Mucosa of stomach (tissue), 1 donor: ENCODE data around the gene SLC6A6.

Experiments
- H3K27me3 ChIP-seq: one replicate; pipeline ENCODE4 v1.7.0; 2013; ENCODE audit warnings: mild to moderate bottlenecking, low read length; ENCODE audit not compliant: control insufficient read depth, insufficient read depth
- H3K36me3 ChIP-seq: one replicate; pipeline ENCODE4 v1.7.0; 2013; ENCODE audit warnings: low read length; ENCODE audit not compliant: control insufficient read depth, insufficient read depth
- H3K4me1 ChIP-seq: one replicate; pipeline ENCODE4 v1.7.0; 2013; ENCODE audit warnings: mild to moderate bottlenecking, low read length; ENCODE audit not compliant: control insufficient read depth, insufficient read depth
- H3K4me3 ChIP-seq: one replicate; pipeline ENCODE4 v1.7.0; 2013; ENCODE audit warnings: low read length
- H3K9ac ChIP-seq: one replicate; pipeline ENCODE4 v1.7.0; 2013; ENCODE audit warnings: mild to moderate bottlenecking, low read length, moderate library complexity
- H3K9me3 ChIP-seq: one replicate; pipeline ENCODE4 v1.7.0; 2013; ENCODE audit warnings: mild to moderate bottlenecking, low read length, moderate library complexity; ENCODE audit not compliant: control insufficient read depth
- donor health status: Pancreatic carcinoma.

SLC6A6 gene

DNA sequence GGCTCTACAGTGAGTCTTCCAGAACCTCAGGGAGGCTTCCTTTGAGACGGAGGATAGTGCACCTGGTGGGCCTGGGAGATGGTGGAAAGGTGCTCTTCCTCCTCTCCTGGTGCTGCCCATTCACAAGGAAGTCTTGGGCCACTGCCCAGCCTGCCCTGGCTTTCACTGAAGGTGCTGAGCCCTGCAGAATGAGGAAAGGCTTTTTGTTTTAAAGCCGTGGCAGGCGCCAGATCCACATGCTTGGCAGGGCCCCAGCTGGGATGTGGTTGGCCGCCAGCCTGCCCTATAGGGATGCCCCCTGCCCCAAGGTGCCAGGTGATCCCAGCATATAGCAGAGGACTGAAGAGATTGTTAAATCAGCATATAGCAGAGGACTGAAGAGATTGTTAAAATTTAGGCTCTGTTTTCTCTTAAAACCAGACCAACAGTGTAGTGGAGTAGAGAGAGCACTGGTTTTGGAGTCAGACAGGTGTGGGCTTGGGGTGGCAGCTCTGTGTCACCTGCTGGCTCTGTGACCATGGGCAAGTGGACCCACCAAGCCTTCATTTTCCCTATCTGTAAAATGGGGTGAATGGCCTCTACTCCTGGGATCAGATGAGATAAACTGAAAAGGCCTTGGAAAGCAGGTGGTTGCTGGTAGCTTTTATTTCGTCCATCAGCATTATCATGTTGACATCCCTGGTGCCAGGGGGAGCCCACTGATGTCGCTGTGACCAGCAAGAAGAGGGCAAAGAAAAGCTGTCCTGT, 53.3 kb downstream of the SLC6A6 start:
- Histone ChIP-seq H3K9me3 (no peaks in the 10 kb centered on the region), H3K4me1 (peaks cover 85% of the 10 kb centered on the region), H3K4me3 (no peak overlapping the region), H3K9ac (no peak overlapping the region), H3K36me3 (no peaks in the 10 kb centered on the region), H3K27me3 (no peaks in the 10 kb centered on the region)

DNA sequence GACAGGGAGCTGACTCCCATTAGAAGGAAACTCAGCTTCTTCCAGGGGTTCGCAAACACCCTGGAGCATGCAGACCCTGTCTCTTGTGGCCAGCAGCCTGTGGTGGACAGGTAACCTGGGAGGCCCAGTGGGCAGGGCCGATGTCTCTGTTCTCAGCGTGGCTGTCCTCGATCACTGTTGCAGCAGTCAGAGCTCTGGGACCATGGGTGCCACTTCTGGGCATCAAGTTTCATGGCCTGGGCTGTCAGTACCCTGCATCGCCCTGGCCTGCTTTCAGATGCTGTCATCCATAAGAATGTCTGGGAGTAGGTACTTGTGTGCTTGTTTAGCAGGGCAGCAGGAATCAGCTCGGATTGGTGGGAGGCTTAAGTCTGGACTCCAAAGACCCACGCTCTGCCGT, 54.4 kb downstream of the SLC6A6 start:
- peaks cover 88% of the 10 kb centered on the region for H3K4me1 ChIP-seq
- no peaks in the 10 kb centered on the region for H3K9me3 ChIP-seq
- H3K36me3 ChIP-seq, result no peaks in the 10 kb centered on the region
- H3K4me3 ChIP-seq, result no peak overlapping the region
- no peak overlapping the region for H3K9ac ChIP-seq
- no peaks in the 10 kb centered on the region for H3K27me3 ChIP-seq

- H3K4me3 ChIP-seq, result no peak overlapping the region
- peaks cover 82% of the 10 kb centered on the region for H3K4me1 ChIP-seq
- H3K36me3 ChIP-seq, result no peaks in the 10 kb centered on the region
- H3K9me3 ChIP-seq, result no peaks in the 10 kb centered on the region
- peak overlapping the region; percentile 17 for H3K9ac ChIP-seq
- no peaks in the 10 kb centered on the region for H3K27me3 ChIP-seq
Observed at GRCh38 chr3:14457481-14457880, 55.1 kb downstream of the SLC6A6 start.

DNA sequence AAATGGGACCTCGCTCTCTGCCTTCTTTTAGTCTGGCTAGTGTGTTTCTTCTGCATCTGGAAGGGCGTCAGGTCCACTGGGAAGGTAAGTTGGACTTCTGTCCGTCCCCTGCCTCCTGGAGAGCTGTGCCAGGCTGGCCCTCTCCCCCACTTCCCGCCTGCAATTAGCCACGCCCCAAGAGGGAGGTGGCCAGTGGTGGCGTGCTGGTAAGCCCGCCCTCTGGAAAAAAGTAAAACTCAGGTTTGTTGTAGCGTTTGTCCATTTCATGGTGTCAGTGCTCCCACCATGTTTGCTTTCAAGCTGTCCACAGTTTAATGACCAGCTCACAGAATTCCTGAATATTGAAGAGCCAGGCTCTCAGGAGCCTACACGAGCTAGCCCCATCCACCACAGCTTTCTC, 55.6 kb downstream of the SLC6A6 start:
- Histone ChIP-seq H3K36me3 (no peaks in the 10 kb centered on the region), H3K9me3 (no peaks in the 10 kb centered on the region), H3K9ac (peak overlapping the region; percentile 17), H3K27me3 (no peaks in the 10 kb centered on the region), H3K4me3 (peak overlapping the region; percentile 16), H3K4me1 (peaks cover 77% of the 10 kb centered on the region)

- H3K27me3 ChIP-seq, result no peaks in the 10 kb centered on the region
- H3K9ac ChIP-seq, result no peak overlapping the region
- H3K9me3 ChIP-seq, result no peaks in the 10 kb centered on the region
- no peaks in the 10 kb centered on the region for H3K36me3 ChIP-seq
- H3K4me1 ChIP-seq, result peaks cover 71% of the 10 kb centered on the region
- peak overlapping the region; percentile 16 for H3K4me3 ChIP-seq
Observed at GRCh38 chr3:14458434-14459275, 56.2 kb downstream of the SLC6A6 start.

- peaks cover 63% of the 10 kb centered on the region for H3K4me1 ChIP-seq
- no peaks in the 10 kb centered on the region for H3K9me3 ChIP-seq
- no peak overlapping the region for H3K9ac ChIP-seq
- no peaks in the 10 kb centered on the region for H3K27me3 ChIP-seq
- H3K4me3 ChIP-seq, result no peak overlapping the region
- H3K36me3 ChIP-seq, result no peaks in the 10 kb centered on the region
Observed at GRCh38 chr3:14459384-14459783, 57.0 kb downstream of the SLC6A6 start.

DNA sequence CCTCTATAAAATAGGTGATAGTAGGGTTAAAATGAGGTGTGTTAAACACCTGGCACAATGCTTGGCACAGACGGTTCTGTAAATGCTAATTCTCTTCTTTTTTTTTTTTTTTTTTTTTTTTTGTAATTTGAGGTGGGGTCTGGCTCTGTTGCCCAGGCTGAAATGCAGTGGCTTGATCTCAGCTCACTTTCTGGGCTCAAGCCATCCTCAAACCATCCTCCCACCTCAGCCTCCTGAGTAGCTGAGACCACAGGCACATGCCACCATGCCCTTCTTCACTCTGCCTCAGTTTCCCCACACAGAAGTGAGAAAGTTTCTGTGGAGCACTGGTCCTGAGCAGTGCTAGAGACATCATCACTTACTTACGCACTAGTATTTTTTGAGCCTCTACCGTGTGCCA, 57.4 kb downstream of the SLC6A6 start:
- H3K36me3 ChIP-seq, result no peaks in the 10 kb centered on the region
- peaks cover 59% of the 10 kb centered on the region for H3K4me1 ChIP-seq
- no peaks in the 10 kb centered on the region for H3K9me3 ChIP-seq
- no peak overlapping the region for H3K9ac ChIP-seq
- H3K4me3 ChIP-seq, result no peak overlapping the region
- no peaks in the 10 kb centered on the region for H3K27me3 ChIP-seq

DNA sequence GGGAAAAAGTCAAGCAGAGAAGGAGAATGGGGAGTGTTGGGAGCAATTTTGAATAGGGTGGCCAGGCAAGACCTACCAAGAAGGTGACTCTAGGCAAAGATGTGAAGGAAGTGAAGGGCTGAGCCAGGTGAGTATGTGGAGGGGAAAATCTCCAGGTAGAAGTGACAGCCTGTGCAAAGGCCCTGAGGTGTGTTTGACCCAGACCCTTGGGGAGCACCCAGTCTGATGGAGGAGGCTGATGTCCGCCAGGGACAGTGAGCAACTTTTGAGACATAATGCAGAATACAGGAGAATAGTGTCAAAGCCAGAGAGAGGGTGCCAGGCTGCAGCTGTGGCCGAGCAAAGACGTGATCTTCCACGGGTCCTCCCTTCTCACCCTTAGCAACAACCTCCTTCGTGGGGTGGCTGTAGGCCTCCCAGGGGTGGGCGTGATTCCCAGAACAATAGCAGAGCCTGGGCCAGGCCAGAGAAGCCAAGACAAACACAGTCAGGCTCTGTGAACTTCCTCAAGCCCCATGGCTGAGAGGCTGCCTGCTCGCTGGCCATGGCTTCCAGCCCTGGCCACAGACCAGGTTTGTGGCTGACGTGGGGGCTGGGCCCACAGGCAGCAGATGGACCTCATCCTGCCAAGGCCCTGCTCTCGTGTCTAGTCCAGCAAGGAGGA, 58.1 kb downstream of the SLC6A6 start:
- no peaks in the 10 kb centered on the region for H3K9me3 ChIP-seq
- no peaks in the 10 kb centered on the region for H3K36me3 ChIP-seq
- no peaks in the 10 kb centered on the region for H3K27me3 ChIP-seq
- peaks cover 52% of the 10 kb centered on the region for H3K4me1 ChIP-seq
- H3K4me3 ChIP-seq, result no peak overlapping the region
- peak overlapping the region; percentile 2 for H3K9ac ChIP-seq

DNA sequence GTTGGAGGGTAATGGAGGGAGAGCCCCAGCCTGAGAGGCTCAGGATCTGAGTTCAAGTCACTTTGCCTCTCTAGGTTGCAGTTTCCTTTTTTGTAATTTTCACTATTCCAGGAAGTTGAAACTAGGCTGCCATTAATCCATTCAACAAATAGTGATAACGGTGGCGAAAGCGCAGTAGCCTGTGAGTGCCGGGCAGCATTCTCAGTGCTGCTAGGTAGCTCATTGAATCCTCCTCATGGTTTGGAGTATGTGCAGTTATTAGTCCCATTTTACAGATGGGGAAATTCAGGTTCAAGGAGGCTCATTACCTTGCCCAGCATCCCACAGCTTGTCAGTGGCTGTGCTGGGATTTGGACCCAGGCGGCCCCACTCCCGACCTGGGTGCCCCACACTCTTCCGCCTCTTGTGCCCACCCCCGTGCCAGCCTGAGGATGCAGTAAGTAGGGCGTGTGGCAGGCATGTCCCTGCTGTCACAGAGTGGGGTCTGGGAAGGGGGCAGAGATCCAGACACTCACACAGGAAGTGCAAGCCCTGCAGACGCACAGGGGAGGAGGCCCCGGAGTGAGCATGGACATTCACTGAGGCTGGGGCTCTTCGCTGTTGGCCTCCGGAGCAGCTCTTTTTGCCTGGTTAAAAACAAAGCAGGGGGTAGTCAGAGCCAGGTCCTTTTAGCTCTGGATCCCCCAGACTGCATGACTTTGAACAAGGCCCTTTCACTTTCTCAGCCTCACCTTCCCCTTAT, 58.8 kb downstream of the SLC6A6 start:
- Histone ChIP-seq H3K36me3 (no peaks in the 10 kb centered on the region), H3K27me3 (no peaks in the 10 kb centered on the region), H3K9ac (peak overlapping the region; percentile 2), H3K9me3 (no peaks in the 10 kb centered on the region), H3K4me1 (peaks cover 45% of the 10 kb centered on the region), H3K4me3 (no peak overlapping the region)

DNA sequence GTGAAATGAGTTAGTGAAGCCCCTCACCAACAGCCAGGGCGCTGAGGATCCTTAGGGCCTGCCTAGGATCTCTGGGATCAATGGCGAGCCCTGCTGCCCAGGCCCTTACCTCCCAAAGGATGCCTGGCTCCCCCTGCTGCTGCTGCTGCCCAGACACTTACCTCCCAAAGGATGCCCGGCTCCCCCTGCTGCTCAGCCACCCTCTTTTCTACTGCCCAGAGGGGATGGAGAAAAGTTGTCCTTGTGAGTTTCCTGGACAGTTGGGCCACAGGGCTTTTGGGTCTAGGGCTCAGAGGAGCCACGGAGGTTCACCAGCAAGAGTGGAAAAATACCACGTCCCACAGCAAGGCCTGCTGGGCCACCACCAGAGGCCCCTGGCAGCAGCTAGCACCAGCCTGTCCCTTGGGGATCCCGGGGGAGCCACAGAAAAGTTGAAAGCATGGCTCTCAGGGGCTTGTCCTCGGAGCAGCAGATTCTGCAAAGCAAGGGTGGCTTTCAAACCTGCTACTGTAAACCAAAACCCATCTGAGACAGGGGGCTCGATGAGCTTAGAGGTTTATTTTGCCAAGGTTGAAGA, 59.4 kb downstream of the SLC6A6 start:
- Histone ChIP-seq H3K4me1 (peaks cover 44% of the 10 kb centered on the region), H3K4me3 (no peak overlapping the region), H3K36me3 (no peaks in the 10 kb centered on the region), H3K9ac (no peak overlapping the region), H3K27me3 (no peaks in the 10 kb centered on the region), H3K9me3 (no peaks in the 10 kb centered on the region)

- Histone ChIP-seq H3K36me3 (peaks cover 6% of the 10 kb centered on the region), H3K9ac (no peak overlapping the region), H3K27me3 (no peaks in the 10 kb centered on the region)
Observed at GRCh38 chr3:14462738-14463137, 60.3 kb downstream of the SLC6A6 start.

More at GRCh38 chr3:14462738-14463137, 60.3 kb downstream of the SLC6A6 start:
- no peak overlapping the region for H3K4me3 ChIP-seq
- H3K9me3 ChIP-seq, result no peaks in the 10 kb centered on the region
- peaks cover 42% of the 10 kb centered on the region for H3K4me1 ChIP-seq
